ENCODE measurements around the gene BMPR1A.
A peak's percentile ranks its signal among the peaks of the same experiment; 100 is the strongest.
"Not testable (repeated sequence)": the region's sequence is repeated elsewhere in the genome, so short reads cannot be mapped to it uniquely, and the experiment has no call there.

BMPR1A gene

DNA sequence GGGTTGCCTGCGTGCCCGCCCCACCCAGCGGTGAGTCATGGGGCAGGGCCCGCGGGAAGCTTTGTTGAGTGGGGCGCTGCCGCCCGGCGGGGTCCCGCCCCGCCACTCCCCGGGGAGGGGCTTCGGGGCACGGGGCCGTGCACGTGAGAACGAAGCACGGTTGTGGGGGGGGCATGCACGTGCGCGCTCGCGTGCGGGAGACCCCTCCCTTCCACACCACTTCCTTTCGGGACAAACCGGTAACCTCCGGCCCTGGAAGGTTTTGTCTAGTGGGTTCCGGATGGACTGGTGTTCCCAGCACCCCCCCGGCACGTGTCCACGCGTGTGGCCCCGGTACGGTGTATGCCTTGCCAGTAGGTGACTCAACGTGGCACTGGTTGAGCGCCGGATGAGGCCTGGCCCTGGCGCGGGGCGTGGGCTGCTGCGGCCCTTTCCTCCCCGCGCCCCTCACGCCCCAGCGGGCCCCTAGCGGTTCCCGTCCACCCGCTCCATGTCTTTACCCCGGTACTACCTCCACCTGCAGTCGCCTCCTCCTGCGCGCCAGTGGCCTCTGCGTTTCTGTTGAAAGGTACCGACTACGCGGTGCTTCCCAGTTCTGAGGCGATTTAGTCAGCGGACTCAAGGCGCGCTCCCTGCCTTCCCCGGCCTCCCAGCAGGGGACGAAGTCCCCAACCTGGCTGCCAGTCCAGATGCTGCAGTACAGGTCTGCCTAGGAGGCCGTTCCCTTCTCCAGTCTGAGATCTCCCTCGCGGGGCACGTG, 215.0 kb downstream of the BMPR1A start:
- DNase-seq, result peak; percentile 88

- no peak for DNase-seq
Observed at GRCh38 chr10:86972613-86973380, 216.4 kb downstream of the BMPR1A start.

DNA sequence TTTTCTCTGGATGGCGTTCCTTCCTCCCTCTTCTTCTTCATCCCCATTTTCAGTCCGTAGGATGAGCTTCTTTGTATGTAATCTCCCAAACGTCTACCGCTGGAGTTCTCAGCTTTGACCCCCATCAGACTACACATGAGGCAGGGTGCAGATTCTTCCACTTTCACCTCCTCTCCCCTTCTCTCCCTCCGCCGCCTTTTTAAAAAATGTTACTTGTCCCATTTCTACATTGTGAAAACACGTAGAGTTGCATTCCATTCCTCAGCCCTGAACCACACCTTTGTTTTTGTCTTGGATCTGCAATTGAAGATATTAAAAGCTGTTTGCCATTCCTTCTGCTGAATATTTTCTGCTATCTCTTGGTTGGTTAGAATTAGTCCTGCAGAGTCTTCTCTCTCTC, 218.1 kb downstream of the BMPR1A start:
- no peak for DNase-seq

- no peak for DNase-seq
Observed at GRCh38 chr10:86976362-86977056, 220.1 kb downstream of the BMPR1A start.

- not testable (repeated sequence) for DNase-seq
Observed at GRCh38 chr10:86978457-86978856, 222.0 kb downstream of the BMPR1A start.

- DNase-seq, result no peak
Observed at GRCh38 chr10:86979296-86979818, 222.9 kb downstream of the BMPR1A start.

GRCh38 chr10:86979977-86980448, 223.6 kb downstream of the BMPR1A start:
- peak; percentile 47 for DNase-seq

DNA sequence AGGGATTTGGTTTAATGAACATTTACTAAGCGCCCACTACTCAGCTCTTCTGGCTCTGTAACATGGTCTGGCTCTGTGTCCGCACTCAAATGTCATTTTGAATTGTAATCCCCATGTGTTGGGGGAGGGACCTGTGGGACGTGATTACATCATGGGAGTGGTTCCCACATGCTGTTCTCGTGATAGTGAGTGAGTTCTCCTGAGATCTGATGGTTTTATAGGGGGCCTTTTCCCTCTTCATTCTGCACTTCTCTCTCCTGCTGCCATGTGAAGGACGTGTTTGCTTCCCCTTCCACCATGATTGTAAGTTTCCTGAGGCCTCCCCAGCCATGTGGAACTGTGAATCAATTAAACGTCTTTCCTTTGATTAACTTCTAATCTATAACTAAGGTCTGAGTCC, 224.6 kb downstream of the BMPR1A start:
- DNase-seq, result not testable (repeated sequence)

GRCh38 chr10:86981716-86982115, 225.3 kb downstream of the BMPR1A start:
- no peak for DNase-seq

All from left hindlimb (tissue), 1 donor.